GM19372 (cell line): ENCODE data around the gene INPP4B.

Experiments
- ATAC-seq: cut with Tn5 transposase; IDR thresholded peaks from one replicate; pipeline ENCODE4 v1.9.1; 2021; ENCODE audit warnings: mild to moderate bottlenecking, low read depth, moderate library complexity; ENCODE audit not compliant: unreplicated experiment

The INPP4B gene

GRCh38 chr4:142121448-142122350, 724.4 kb downstream of the INPP4B start:
- no peak for ATAC-seq

GRCh38 chr4:142120921-142121320, 725.2 kb downstream of the INPP4B start:
- ATAC-seq = no peak

- no peak for ATAC-seq
Measured at GRCh38 chr4:142112451-142112850, 733.6 kb downstream of the INPP4B start.

- no peak for ATAC-seq
Measured at GRCh38 chr4:142110136-142110535, 736.0 kb downstream of the INPP4B start.

- no peak for ATAC-seq
Measured at GRCh38 chr4:142104041-142104440, 742.1 kb downstream of the INPP4B start.

GRCh38 chr4:142101401-142101800, 744.7 kb downstream of the INPP4B start:
- no peak for ATAC-seq

- no peak for ATAC-seq
Measured at GRCh38 chr4:142100941-142101340, 745.2 kb downstream of the INPP4B start.

- ATAC-seq = no peak
Measured at GRCh38 chr4:142098900-142099545, 747.1 kb downstream of the INPP4B start.

GRCh38 chr4:142098380-142098779, 747.7 kb downstream of the INPP4B start:
- ATAC-seq = no peak

- ATAC-seq = no peak
Measured at GRCh38 chr4:142097015-142097414, 749.1 kb downstream of the INPP4B start.

- ATAC-seq = no peak
Measured at GRCh38 chr4:142095886-142096605, 750.1 kb downstream of the INPP4B start.

GRCh38 chr4:142092941-142093340, 753.2 kb downstream of the INPP4B start:
- ATAC-seq = no peak

- ATAC-seq = no peak
Measured at GRCh38 chr4:142091691-142092182, 754.4 kb downstream of the INPP4B start.

GRCh38 chr4:142091085-142091513, 755.0 kb downstream of the INPP4B start:
- ATAC-seq = no peak

GRCh38 chr4:142088906-142089305, 757.2 kb downstream of the INPP4B start:
- no peak for ATAC-seq

GRCh38 chr4:142085513-142086292, 760.4 kb downstream of the INPP4B start:
- no peak for ATAC-seq

GRCh38 chr4:142083264-142083663, 762.8 kb downstream of the INPP4B start:
- no peak for ATAC-seq

GRCh38 chr4:142081025-142081424, 765.1 kb downstream of the INPP4B start:
- no peak for ATAC-seq

GRCh38 chr4:142079959-142080358, 766.1 kb downstream of the INPP4B start:
- no peak for ATAC-seq

- ATAC-seq = no peak
Measured at GRCh38 chr4:142077048-142077447, 769.1 kb downstream of the INPP4B start.
